HFF-Myc (cell line): Measurements from ENCODE around the gene CSTB.

Source experiments
- DNase-seq: peaks from one replicate; pipeline ENCODE4 v3.0.0-alpha.2; 2011; ENCODE audit warnings: low read depth; ENCODE audit errors: extremely low read depth
- H3K4me3 ChIP-seq: replicated peaks from 2 replicates; pipeline ENCODE4 v1.5.1; 2011; ENCODE audit warnings: low read depth, mild to moderate bottlenecking, control low read depth, low read length
- CTCF ChIP-seq: IDR thresholded peaks from 2 replicates; pipeline ENCODE4 v1.5.1; 2012; ENCODE audit warnings: mild to moderate bottlenecking, low read depth, low read length, control low read depth; ENCODE audit errors: missing control alignments

Gene CSTB

GRCh38 chr21:43767984-43768867, 7.9 kb downstream of the CSTB start:
- TF ChIP-seq CTCF: no peak

GRCh38 chr21:43767498-43767983, 8.6 kb downstream of the CSTB start:
- no peak for TF ChIP-seq CTCF
- no peak overlapping the region for H3K4me3 ChIP-seq
- DNase-seq: no peak

More at GRCh38 chr21:43767984-43768867, 7.9 kb downstream of the CSTB start:
- no peak overlapping the region for H3K4me3 ChIP-seq
- peak; percentile 43 for DNase-seq

GRCh38 chr21:43766734-43767497, 9.2 kb downstream of the CSTB start:
- DNase-seq: no peak

GRCh38 chr21:43764576-43765495, 11.3 kb downstream of the CSTB start:
- no peak for TF ChIP-seq CTCF
- no peak overlapping the region for H3K4me3 ChIP-seq
- DNase-seq: no peak

More at GRCh38 chr21:43766734-43767497, 9.2 kb downstream of the CSTB start:
- TF ChIP-seq CTCF: no peak
- H3K4me3 ChIP-seq: no peak overlapping the region

GRCh38 chr21:43763901-43764523, 12.1 kb downstream of the CSTB start:
- no peak for DNase-seq
- no peak overlapping the region for H3K4me3 ChIP-seq
- TF ChIP-seq CTCF: no peak
